HepG2 (cell line): Measurements from ENCODE around the gene NUP62. TPM values are rescaled to one million over a fixed set of nuclear protein-coding genes. Genes with fewer than 3 reads are reported as not detected.
"Not testable (repeated sequence)": the region's sequence is repeated elsewhere in the genome, so short reads cannot be mapped to it uniquely, and the experiment has no call there.

Experiments used
- ATAC-seq: fragments of 200-7000 bp; cut with Tn5 transposase; 3 replicates; pipeline ENCODE4 v1.9.1; 2020; ENCODE audit warnings: mild to moderate bottlenecking, moderate library complexity
- BruUV-seq: library from RNA; stranded (reverse); fragments of 400-500 nt; replicated peaks from 2 replicates; lab custom pipeline; 2021; lab: Mats Ljungman, UMichigan
- CTCF ChIA-PET: fragments of 300-600 bp; formaldehyde crosslinking; extraction: SDS; loops from one replicate; lab custom pipeline; 2021; ENCODE audit warnings: low total read pairs, inconsistent platforms, low intra/inter-chr PET ratio; lab: Yijun Ruan, JAX
- POLR2A ChIA-PET: fragments of 350-600 bp; sonication (Branson Sonifier 250); formaldehyde crosslinking; loops from one replicate; lab custom pipeline; 2020; ENCODE audit warnings: antibody characterized with exemption, inconsistent platforms; lab: Yijun Ruan, JAX
- DNase-seq: peaks from one replicate; pipeline ENCODE4 v3.0.0-alpha.2; 2015; ENCODE audit warnings: low spot score
- FAIRE-seq: peaks from 3 replicates; lab custom pipeline; 2011; peaks lifted over from hg19 to GRCh38; lab: Jason Lieb, UNC
- H2AFZ ChIP-seq: one replicate; pipeline ENCODE4 v1.6.1; 2011; ENCODE audit warnings: low read length, inconsistent platforms
- H3K27ac ChIP-seq: fragments of 300-600 bp; 3 replicates; pipeline ENCODE4 v1.8.0; 2011; ENCODE audit warnings: mixed run types, mild to moderate bottlenecking, mixed read lengths, low read length, inconsistent platforms; ENCODE audit not compliant: insufficient read depth; ENCODE audit errors: extremely low read length
- H3K27me3 ChIP-seq, 2 experiments: fragments of 200-600 bp in 1 of 2; 2 replicates in 1 of 2; 3 replicates in 1 of 2; pipeline versions ENCODE4 v1.6.0 to v1.8.0; 2011; ENCODE audit warnings: low read length in 2 of 2, mild to moderate bottlenecking in 2 of 2, moderate library complexity in 2 of 2, inconsistent platforms in 1 of 2; ENCODE audit not compliant: insufficient read depth in 2 of 2, control insufficient read depth in 1 of 2
- H3K36me3 ChIP-seq, 2 experiments: fragments of 200-600 bp in 1 of 2; replicated peaks in 1 of 2; 2 replicates in 1 of 2; 3 replicates in 1 of 2; pipeline versions ENCODE4 v1.5.1 to v1.8.0; 2011; ENCODE audit warnings: low read length in 2 of 2, inconsistent platforms in 1 of 2; ENCODE audit not compliant: insufficient read depth in 2 of 2, control insufficient read depth in 1 of 2
- H3K4me1 ChIP-seq: 2 replicates; pipeline ENCODE4 v1.5.1; 2012; ENCODE audit warnings: low read length, inconsistent platforms; ENCODE audit not compliant: insufficient read depth
- H3K4me2 ChIP-seq: 2 replicates; pipeline ENCODE4 v1.6.0; 2011; ENCODE audit warnings: low read depth, low read length, inconsistent platforms
- H3K4me3 ChIP-seq, 3 experiments: fragments of 200-600 bp in 1 of 3; sonication (generic), shearing (Covaris generic) in 1 of 3; replicated peaks in 1 of 3; 2 replicates each; pipeline ENCODE4 v1.5.1; 2011 to 2016; ENCODE audit warnings: low read length in 3 of 3, inconsistent platforms in 2 of 3, low read depth in 2 of 3, mild to moderate bottlenecking in 2 of 3, control low read depth in 1 of 3, mixed read lengths in 1 of 3; ENCODE audit not compliant: insufficient read depth in 1 of 3
- H3K79me2 ChIP-seq: one replicate; pipeline ENCODE4 v1.6.1; 2011; ENCODE audit warnings: low read length, inconsistent platforms; ENCODE audit not compliant: insufficient read depth
- H3K9ac ChIP-seq: 2 replicates; pipeline ENCODE4 v1.6.0; 2011; ENCODE audit warnings: mild to moderate bottlenecking, low read depth, low read length, inconsistent platforms; ENCODE audit not compliant: insufficient read depth
- H3K9me3 ChIP-seq: 2 replicates; pipeline ENCODE4 v1.5.1; 2012; ENCODE audit warnings: mild to moderate bottlenecking, low read length
- H4K20me1 ChIP-seq: 2 replicates; pipeline ENCODE4 v1.6.0; 2011; ENCODE audit warnings: inconsistent platforms, mild to moderate bottlenecking, low read length, moderate library complexity; ENCODE audit not compliant: insufficient read depth
- WGBS: methylation state at CpG from one replicate; pipeline ENCODE4 v1.1.6; 2017; ENCODE audit warnings: low lambda C conversion rate; 5-methylcytosine and 5-hydroxymethylcytosine counted together
- in situ Hi-C: cut with HindIII; loops from 2 replicates; pipeline ENCODE4 v1.10.0; 2017; ENCODE audit warnings: low pct_unique_long_range_greater_than_20kb; ENCODE audit not compliant: extremely low pct_ligation_motif_present
- intact Hi-C: fragments of 100-400 bp; cut with micrococcal nuclease; formaldehyde crosslinking; loops from one replicate; pipeline ENCODE4 v1.10.0; 2022; ENCODE audit not compliant: unreplicated experiment
- polyA plus RNA-seq, 8 experiments: library from polyadenylated mRNA; depleted of rRNA in 3 of 8; stranded (reverse) in 7 of 8; unstranded in 1 of 8; fragments of >200 nt; fragmentation: Illumina TruSeq in 4 of 8; extraction: Trizol in 4 of 8; gene quantifications; 2 replicates each; pipeline versions ENCODE4 v1.2.1 to v1.2.3, GENCODE V29; 2011 to 2016; ENCODE audit warnings: low read depth in 4 of 8, missing spikeins in 1 of 8, mixed read lengths in 1 of 8; ENCODE audit not compliant: insufficient read depth in 1 of 8
- total RNA-seq, 5 experiments: library from RNA; depleted of rRNA; stranded (reverse); fragments of >200 nt; fragmentation: Illumina TruSeq; extraction: Trizol; gene quantifications; 2 replicates each; pipeline ENCODE4 v1.2.3, GENCODE V29; 2016; ENCODE audit warnings: low read depth in 1 of 5

NUP62 gene
- total and polyA plus RNA-seq, 2 of the 13 experiments (the other 11 are each of a cell fraction or from before 2014, with no cell fraction given), result 16.5 to 41.5 TPM

GRCh38 chr19:49959892-49960291, 30.6 kb upstream of the NUP62 start:
- in situ Hi-C loops, H3K79me2 ChIP-seq, FAIRE-seq, H3K4me3 ChIP-seq, H3K9ac ChIP-seq, H2AFZ ChIP-seq, H3K9me3 ChIP-seq, POLR2A ChIA-PET, DNase-seq, CTCF ChIA-PET, H3K27ac ChIP-seq, H3K36me3 ChIP-seq, intact Hi-C loops, BruUV-seq, H4K20me1 ChIP-seq, H3K4me2 ChIP-seq, H3K27me3 ChIP-seq: not testable (repeated sequence)
- H3K4me1 ChIP-seq, result peaks cover 33% of the 10 kb centered on the region
- WGBS, result no CpG with 5 or more reads among the region's 12 CpGs
- ATAC-seq, result peak; percentile 43

DNA sequence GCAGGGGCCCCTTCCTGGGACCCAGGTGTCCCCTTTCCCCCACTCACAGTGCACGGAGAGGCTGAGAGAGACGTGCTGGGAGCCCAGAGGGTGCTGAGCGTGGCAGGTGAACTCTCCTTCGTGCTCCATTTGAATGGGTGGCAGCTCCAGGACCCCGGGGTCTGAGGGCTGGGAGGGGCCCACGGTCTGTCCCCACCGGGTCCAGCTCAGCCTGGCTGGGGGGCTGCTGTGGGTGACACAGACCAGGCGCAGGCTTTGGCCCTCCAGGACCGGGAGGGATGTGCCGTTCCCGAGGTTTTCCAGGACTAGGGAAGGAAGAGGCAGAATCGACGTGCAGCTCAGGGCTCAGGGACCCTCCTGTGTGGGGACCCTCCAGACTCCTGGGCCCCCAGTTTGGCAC, 29.3 kb upstream of the NUP62 start:
- WGBS, result no CpG with 5 or more reads among the region's 13 CpGs
- H2AFZ ChIP-seq, H3K79me2 ChIP-seq, H3K27ac ChIP-seq, H3K9ac ChIP-seq, H3K4me2 ChIP-seq, in situ Hi-C loops, BruUV-seq, CTCF ChIA-PET, DNase-seq, H3K9me3 ChIP-seq, FAIRE-seq, H3K36me3 ChIP-seq, H4K20me1 ChIP-seq, H3K4me3 ChIP-seq, intact Hi-C loops, POLR2A ChIA-PET: not testable (repeated sequence)
- ATAC-seq, result peak; percentile 19
- H3K27me3 ChIP-seq, result peaks cover 0 to 20% of the 10 kb centered on the region in 2 experiments; a peak in 3 of 5 replicates
- peaks cover 46% of the 10 kb centered on the region for H3K4me1 ChIP-seq

GRCh38 chr19:49958144-49958543, 28.8 kb upstream of the NUP62 start:
- POLR2A ChIA-PET, H3K9ac ChIP-seq, H2AFZ ChIP-seq, H3K36me3 ChIP-seq, CTCF ChIA-PET, H3K4me2 ChIP-seq, H3K27ac ChIP-seq, H3K4me3 ChIP-seq, BruUV-seq, in situ Hi-C loops, intact Hi-C loops, H3K79me2 ChIP-seq, H3K9me3 ChIP-seq, H4K20me1 ChIP-seq, DNase-seq, FAIRE-seq: not testable (repeated sequence)
- H3K4me1 ChIP-seq, result peaks cover 50% of the 10 kb centered on the region
- 3% methylated on average over 7 of the region's 9 CpGs for WGBS
- peaks cover 0 to 25% of the 10 kb centered on the region in 2 experiments; a peak in 3 of 5 replicates for H3K27me3 ChIP-seq
- ATAC-seq, result peak; percentile 9; the same call in 2 of the 3 replicates
